GM19351 (cell line): ENCODE results near the gene FARS2.
A peak's percentile ranks its signal among the peaks of the same experiment; 100 is the strongest.

Source experiments
- ATAC-seq: cut with Tn5 transposase; IDR thresholded peaks from one replicate; pipeline ENCODE4 v1.9.1; 2021; ENCODE audit warnings: mild to moderate bottlenecking, moderate library complexity; ENCODE audit not compliant: unreplicated experiment

Gene FARS2

GRCh38 chr6:5248302-5249098 lies 12.8 kb upstream of the FARS2 start:
- no peak for ATAC-seq

GRCh38 chr6:5249451-5250122 lies 11.7 kb upstream of the FARS2 start:
- no peak for ATAC-seq

GRCh38 chr6:5250451-5250850 lies 10.9 kb upstream of the FARS2 start:
- ATAC-seq = no peak

- ATAC-seq = no peak
Observed at GRCh38 chr6:5250911-5251310, 10.4 kb upstream of the FARS2 start.

- ATAC-seq = no peak
Observed at GRCh38 chr6:5256952-5257351, 4.4 kb upstream of the FARS2 start.

GRCh38 chr6:5257400-5257799 lies 3.9 kb upstream of the FARS2 start:
- ATAC-seq = no peak

DNA sequence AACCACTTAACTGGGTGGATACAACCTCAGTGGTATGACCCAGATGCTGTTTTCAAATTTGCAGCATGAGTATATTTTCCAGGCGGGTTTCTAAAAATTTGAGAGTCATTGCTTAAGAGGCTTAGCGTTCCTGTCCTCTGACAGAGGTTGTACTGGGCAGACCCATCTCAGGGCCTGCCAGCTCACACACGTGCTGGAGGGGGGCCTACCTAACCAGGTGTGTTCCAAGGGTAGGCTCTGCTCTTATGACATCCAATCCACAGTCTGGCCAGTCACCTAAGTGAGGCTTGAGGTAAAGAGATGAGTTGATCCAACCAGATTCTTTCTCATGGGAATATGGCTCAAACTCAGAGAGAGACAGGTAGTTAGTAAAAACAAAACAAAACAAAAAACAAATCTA lies 1.9 kb upstream of the FARS2 start:
- no peak for ATAC-seq

- ATAC-seq = peak; percentile 74
Observed at GRCh38 chr6:5260111-5260620, 1.1 kb upstream of the FARS2 start.

DNA sequence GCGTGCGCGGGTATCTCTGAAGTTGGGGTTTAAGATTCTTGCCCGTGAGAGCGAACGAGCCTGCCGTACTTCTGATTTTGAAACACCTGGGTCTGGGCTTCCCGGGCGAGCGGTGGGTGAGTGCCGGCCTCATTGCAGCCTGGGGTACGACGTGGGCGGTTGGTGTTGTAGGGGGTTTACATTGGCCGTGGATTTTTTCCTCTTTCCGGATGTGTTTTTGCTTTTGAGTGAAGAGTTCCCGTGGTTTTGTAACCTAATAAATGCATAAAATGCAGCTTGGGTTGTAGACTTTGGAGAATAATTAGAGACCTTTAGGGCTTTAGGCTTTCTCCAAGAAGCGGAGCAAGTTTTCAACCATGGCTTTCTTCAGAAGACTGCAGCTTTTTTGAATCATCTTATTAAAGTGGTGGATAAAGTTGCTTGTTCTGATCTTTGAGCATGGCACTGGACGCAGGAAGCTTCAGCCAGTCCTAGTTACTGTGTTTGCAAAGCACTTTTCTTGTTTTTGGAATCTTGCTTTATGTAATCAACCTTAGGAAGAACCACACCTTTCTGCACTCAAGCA lies 314 bp downstream of the FARS2 start:
- ATAC-seq = no peak

DNA sequence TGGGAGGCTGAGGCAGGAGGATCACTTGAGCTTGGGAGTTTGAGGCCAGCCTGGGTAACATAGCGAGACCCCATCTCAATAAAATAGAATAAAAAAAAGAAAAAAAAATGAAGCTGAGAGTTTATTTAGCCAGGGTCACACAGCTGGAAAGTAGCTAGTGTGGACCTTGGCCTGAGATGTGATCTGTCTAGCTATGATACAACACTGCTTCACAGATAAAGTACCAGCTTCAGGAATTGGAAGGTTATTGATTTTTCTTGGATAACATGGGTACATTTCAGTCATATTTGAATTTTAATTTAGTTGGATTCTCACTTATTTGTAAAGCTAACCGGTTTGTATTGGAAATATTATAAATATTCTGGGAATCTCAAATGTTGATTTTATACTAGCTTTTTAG lies 5.1 kb downstream of the FARS2 start:
- ATAC-seq = no peak

DNA sequence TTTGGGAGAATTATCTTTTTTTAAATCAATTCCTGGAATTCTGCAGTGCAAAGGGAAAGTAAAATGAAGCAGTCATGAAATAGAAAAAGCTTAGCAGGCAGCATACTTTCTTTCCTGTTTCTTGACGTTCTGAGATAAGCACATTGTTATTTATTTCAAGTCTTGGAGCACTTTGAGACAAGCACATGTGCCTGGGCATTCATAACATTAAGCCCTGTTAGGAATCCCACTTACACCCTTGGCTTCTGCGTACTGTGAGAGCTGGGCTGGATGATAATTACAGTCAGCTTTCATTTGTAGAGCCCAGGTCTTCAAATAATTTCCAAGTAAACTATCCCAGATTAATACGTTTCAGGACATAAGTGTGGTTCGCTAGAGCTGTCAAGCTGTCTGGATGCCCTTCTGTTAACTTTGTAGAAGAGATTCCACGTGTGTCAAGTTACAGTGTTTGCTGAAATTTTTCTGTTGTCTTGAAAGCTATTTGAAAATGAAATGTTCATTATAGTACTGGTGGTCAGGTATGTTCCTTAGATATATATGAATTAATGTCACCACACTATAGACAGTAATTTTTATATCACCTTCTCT lies 8.9 kb downstream of the FARS2 start:
- ATAC-seq = no peak

- ATAC-seq = no peak
Observed at GRCh38 chr6:5271926-5272325, 10.6 kb downstream of the FARS2 start.

DNA sequence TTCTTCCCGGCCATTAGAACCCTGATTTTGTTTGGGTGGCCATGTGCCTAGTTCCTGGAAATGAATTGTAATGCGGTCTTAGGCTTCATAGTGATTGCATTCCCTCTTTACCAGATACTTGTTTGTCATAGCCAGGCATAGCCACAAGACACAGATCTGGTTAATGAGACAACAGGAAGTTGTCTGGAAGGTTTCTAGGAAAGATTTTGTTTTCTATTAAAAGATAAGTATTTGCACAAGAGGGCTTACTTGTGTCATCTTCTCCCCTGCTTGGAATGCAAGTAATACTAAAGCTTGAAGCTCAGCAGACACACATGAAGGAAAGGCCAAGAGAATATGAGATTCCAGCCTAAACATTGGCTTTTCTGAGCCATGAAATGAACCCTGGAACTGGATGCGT lies 12.9 kb downstream of the FARS2 start:
- ATAC-seq = no peak

- no peak for ATAC-seq
Observed at GRCh38 chr6:5275497-5275896, 14.2 kb downstream of the FARS2 start.

DNA sequence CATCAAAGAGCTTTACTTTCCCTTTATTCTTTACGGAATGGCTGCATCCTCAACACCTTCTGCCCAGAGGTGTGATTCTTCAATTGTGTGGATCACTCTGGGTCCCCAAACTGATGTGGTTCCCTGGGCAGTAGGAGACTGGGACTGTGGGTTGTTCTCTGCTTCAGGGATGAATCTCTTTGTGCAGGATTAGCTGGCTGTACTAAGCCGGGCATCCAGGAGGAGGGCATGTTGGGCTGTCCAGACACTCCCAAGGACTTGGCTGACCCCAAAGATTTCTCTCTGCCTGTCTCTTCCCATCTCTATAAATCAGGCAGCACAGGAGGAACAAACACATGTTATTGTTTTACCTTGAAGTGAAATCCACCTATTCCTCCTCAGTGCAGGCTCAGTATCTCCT lies 15.3 kb downstream of the FARS2 start:
- no peak for ATAC-seq

DNA sequence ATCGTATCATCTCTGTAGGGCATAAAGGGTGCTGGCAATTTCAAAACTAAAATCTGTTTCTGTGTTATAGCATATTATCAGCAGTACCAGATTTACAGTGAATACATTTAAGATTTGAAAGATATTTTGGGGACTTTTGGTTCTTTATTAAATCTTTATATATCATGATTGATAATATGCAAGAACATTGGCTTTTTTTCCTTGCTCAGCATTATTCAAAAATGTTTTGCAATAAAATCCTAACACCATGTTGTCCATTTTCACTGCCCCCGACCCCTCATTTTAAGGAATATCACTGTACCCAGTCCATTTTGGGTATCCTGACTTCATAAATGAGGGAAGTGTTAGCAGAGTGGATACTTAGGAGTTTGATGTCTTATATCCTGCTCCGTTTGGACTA lies 16.3 kb downstream of the FARS2 start:
- ATAC-seq = no peak

DNA sequence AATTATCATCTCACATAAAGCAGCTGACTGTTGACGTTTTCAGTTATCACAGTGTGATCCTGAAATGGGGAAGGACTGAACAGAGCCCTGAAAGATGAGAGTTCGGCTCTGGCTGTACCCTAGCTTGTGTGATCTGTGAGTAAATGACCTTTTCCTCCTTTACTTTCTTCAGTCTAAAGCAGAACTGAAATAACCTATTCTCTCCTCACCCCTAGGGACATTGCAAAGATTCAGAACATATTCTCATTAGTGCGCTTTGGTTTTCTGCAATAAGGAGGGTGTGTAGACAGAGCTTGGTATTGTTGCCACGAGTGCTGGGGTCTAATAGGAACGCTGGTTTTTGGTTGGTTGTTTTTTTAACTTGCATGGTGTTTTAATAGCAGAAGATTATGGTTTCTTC lies 16.7 kb downstream of the FARS2 start:
- peak; percentile 65 for ATAC-seq

DNA sequence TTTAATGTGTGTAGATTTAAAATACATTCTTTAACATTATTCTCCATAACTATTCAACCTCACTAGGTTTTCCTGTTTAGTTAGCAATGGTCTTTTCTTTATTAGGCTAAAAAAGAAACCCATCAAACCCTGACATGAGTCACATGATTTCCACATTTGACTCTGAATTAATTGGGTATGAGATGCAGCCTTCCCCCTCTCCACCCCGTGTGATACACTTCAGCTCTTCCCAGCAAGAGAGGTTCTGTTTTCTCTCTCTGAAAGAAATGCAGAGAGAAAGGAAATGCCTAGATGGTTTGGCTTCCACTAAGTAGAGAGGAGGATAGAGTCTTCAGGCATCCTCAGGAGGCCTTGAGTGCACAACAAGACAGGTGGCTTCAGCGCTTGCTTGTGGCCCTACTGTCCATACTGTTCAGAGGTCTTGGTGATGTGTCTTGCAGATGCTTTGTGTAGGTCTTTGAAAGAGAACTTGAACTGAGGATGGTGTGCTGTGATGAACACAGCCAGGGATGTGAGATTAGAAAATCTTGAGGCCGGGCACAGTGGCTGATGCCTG lies 17.3 kb downstream of the FARS2 start:
- no peak for ATAC-seq

DNA sequence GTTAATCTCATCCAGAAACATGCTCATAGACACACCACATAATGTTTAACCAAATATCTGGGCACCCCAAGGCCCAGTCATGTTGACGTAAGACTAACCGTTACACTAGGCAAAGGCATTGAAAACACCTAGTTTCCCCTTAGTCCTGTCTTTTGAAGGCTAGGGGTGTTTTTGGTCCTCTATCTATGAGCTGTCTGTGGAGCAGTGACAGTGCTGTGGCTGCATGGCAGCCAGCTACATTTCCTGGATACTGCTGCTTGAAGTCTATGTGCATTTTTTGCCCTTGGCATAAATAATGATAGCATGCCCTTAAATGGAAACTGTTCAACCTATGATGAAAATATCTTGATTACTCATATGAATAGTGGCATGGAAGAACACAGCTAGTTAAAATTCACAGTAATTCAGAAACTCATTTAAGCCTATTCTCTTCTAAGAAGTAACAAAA lies 18.6 kb downstream of the FARS2 start:
- peak; percentile 31 for ATAC-seq

GRCh38 chr6:5280920-5281319 lies 19.6 kb downstream of the FARS2 start:
- no peak for ATAC-seq

GRCh38 chr6:5282191-5282623 lies 20.9 kb downstream of the FARS2 start:
- ATAC-seq = no peak
